ENCODE data around the gene ITGB2. TPM values are rescaled to one million over a fixed set of nuclear protein-coding genes. Genes with fewer than 3 reads are reported as not detected.

Gene ITGB2
- total RNA-seq, 2 donors from 2014 or later = 1.6 to 2.3 TPM

GRCh38 chr21:44887126-44887806 lies 33.4 kb downstream of the ITGB2 start:
- TF ChIP-seq CTCF (conservative IDR thresholded peaks at IDR 0.05) = no peak
- no peak overlapping the region for H3K4me3 Mint-ChIP-seq

GRCh38 chr21:44886113-44887075 lies 34.3 kb downstream of the ITGB2 start:
- H3K4me1 Mint-ChIP-seq = no peaks in the 10 kb centered on the region
- no peak overlapping the region for H3K27ac Mint-ChIP-seq
- TF ChIP-seq CTCF (conservative IDR thresholded peaks at IDR 0.05) = no peak
- 90 to 93% methylated on average over 34 to 44 of the region's 44 CpGs for WGBS, 2 experiments (ENCODE audit: insufficient coverage in 1 of 2, insufficient read length in 1 of 2)
- Histone ChIP-seq H3K27me3 (ENCODE audit: control insufficient read depth, insufficient read depth, low read length, poor library complexity, severe bottlenecking) (no peaks in the 10 kb centered on the region), H3K4me3 (ENCODE audit: low read length) (no peak overlapping the region), H3K9ac (ENCODE audit: extremely low read depth, low read length, poor library complexity, severe bottlenecking) (no peak overlapping the region), H3K9me3 (ENCODE audit: control insufficient read depth, low read length) (no peaks in the 10 kb centered on the region), H3K4me1 (ENCODE audit: control insufficient read depth, insufficient read depth, low read length) (no peaks in the 10 kb centered on the region), H3K27ac (ENCODE audit: low read depth, low read length) (no peak overlapping the region), H3K36me3 (ENCODE audit: control insufficient read depth, insufficient read depth, low read length) (no peaks in the 10 kb centered on the region)
- no peak overlapping the region for H3K4me3 Mint-ChIP-seq
- no peaks in the 10 kb centered on the region for H3K9me3 Mint-ChIP-seq
- no peaks in the 10 kb centered on the region for H3K27me3 Mint-ChIP-seq (ENCODE audit: insufficient read depth)
- H3K36me3 Mint-ChIP-seq (ENCODE audit: low read depth) = no peaks in the 10 kb centered on the region
- DNase-seq = no peak

More at GRCh38 chr21:44887126-44887806, 33.4 kb downstream of the ITGB2 start:
- 87 to 90% methylated on average over 7 to 11 of the region's 11 CpGs for WGBS, 2 experiments (ENCODE audit: insufficient coverage in 1 of 2, insufficient read length in 1 of 2)
- H3K4me3 ChIP-seq (ENCODE audit: low read length) = no peak overlapping the region
- H3K36me3 Mint-ChIP-seq (ENCODE audit: low read depth) = no peaks in the 10 kb centered on the region
- H3K9ac ChIP-seq (ENCODE audit: extremely low read depth, low read length, poor library complexity, severe bottlenecking) = no peak overlapping the region
- no peaks in the 10 kb centered on the region for H3K36me3 ChIP-seq (ENCODE audit: control insufficient read depth, insufficient read depth, low read length)
- no peaks in the 10 kb centered on the region for H3K4me1 Mint-ChIP-seq
- no peak overlapping the region for H3K27ac ChIP-seq (ENCODE audit: low read depth, low read length)
- H3K27me3 Mint-ChIP-seq (ENCODE audit: insufficient read depth) = no peaks in the 10 kb centered on the region
- no peaks in the 10 kb centered on the region for H3K4me1 ChIP-seq (ENCODE audit: control insufficient read depth, insufficient read depth, low read length)
- H3K27me3 ChIP-seq (ENCODE audit: control insufficient read depth, insufficient read depth, low read length, poor library complexity, severe bottlenecking) = no peaks in the 10 kb centered on the region
- no peaks in the 10 kb centered on the region for H3K9me3 Mint-ChIP-seq
- peak; percentile 32 for DNase-seq
- no peak overlapping the region for H3K27ac Mint-ChIP-seq
- no peaks in the 10 kb centered on the region for H3K9me3 ChIP-seq (ENCODE audit: control insufficient read depth, low read length)

- no peaks in the 10 kb centered on the region for H3K9me3 Mint-ChIP-seq
- no peaks in the 10 kb centered on the region for H3K36me3 ChIP-seq (ENCODE audit: control insufficient read depth, insufficient read depth, low read length)
- H3K27ac ChIP-seq (ENCODE audit: low read depth, low read length) = no peak overlapping the region
- H3K27me3 ChIP-seq (ENCODE audit: control insufficient read depth, insufficient read depth, low read length, poor library complexity, severe bottlenecking) = no peaks in the 10 kb centered on the region
- no peak overlapping the region for H3K4me3 Mint-ChIP-seq
- no peak overlapping the region for H3K4me3 ChIP-seq (ENCODE audit: low read length)
- no peaks in the 10 kb centered on the region for H3K4me1 Mint-ChIP-seq
- no peak overlapping the region for H3K27ac Mint-ChIP-seq
- H3K36me3 Mint-ChIP-seq (ENCODE audit: low read depth) = no peaks in the 10 kb centered on the region
- no peak for TF ChIP-seq CTCF (conservative IDR thresholded peaks at IDR 0.05)
- no peak for DNase-seq
- WGBS, 2 experiments (ENCODE audit: insufficient coverage in 1 of 2, insufficient read length in 1 of 2) = 73 to 90% methylated on average over 3 to 10 of the region's 11 CpGs
- no peaks in the 10 kb centered on the region for H3K27me3 Mint-ChIP-seq (ENCODE audit: insufficient read depth)
- H3K9me3 ChIP-seq (ENCODE audit: control insufficient read depth, low read length) = no peaks in the 10 kb centered on the region
- H3K4me1 ChIP-seq (ENCODE audit: control insufficient read depth, insufficient read depth, low read length) = no peaks in the 10 kb centered on the region
- no peak overlapping the region for H3K9ac ChIP-seq (ENCODE audit: extremely low read depth, low read length, poor library complexity, severe bottlenecking)
These were observed 35.1 kb downstream of the ITGB2 start for GRCh38 chr21:44885615-44886014.
